ENCODE measurements around the gene LPAR3. TPM values are rescaled to one million over a fixed set of nuclear protein-coding genes. Genes with fewer than 3 reads are reported as not detected.

Gene LPAR3
- total and polyA plus RNA-seq, 2 donors (not counting 1 experiment from before 2014, with no cell fraction given) = not detected

GRCh38 chr1:84923317-84923716, 30.3 kb upstream of the LPAR3 start:
- Mint-ChIP-seq H3K9me3 (ENCODE audit: insufficient read depth) (no peaks in the 10 kb centered on the region), H3K27me3 (peaks cover 8% of the 10 kb centered on the region), H3K27ac (no peak overlapping the region), H3K4me1 (no peaks in the 10 kb centered on the region), H3K4me3 (no peak overlapping the region)
- H3K4me1 ChIP-seq (ENCODE audit: control insufficient read depth in 2 of 2, insufficient read depth in 2 of 2, low read length in 2 of 2) = no peaks in the 10 kb centered on the region
- ChIA-PET POLR2A (no interaction called here), CTCF (interaction anchor here (1.2 to 3.2 kb wide), 2 partner anchors 13 to 21 kb away, joined by 3 to 11 read pairs; no protein-coding TSS in a partner anchor)
- no peak for TF ChIP-seq CTCF (IDR thresholded peaks at IDR 0.05)
- no peak for TF ChIP-seq EZH2 (IDR thresholded peaks at IDR 0.05; ENCODE audit: borderline replicate concordance, insufficient read depth, low read depth, low read length, poor library complexity, severe bottlenecking)
- ATAC-seq (ENCODE audit: low read depth) = no peak
- no peaks in the 10 kb centered on the region for H3K36me3 ChIP-seq (replicated peaks in 1 of 2; ENCODE audit: control extremely low read depth in 1 of 2, control insufficient read depth in 1 of 2, extremely low read depth in 1 of 2, insufficient read depth in 2 of 2, low read length in 1 of 2)
- no peak overlapping the region for H3K4me3 ChIP-seq (ENCODE audit: control extremely low read depth in 1 of 5, extremely low read depth in 1 of 5, insufficient read depth in 1 of 5, low read depth in 2 of 5, low read length in 4 of 5)
- intact Hi-C loops (cut with micrococcal nuclease) = no loop called here
- no peaks in the 10 kb centered on the region for H3K79me2 ChIP-seq (ENCODE audit: control insufficient read depth, insufficient read depth, low read length)
- WGBS (ENCODE audit: insufficient coverage) = 100% methylated on average over 1 of the region's 3 CpGs
- no peak for DNase-seq
- H3K9ac ChIP-seq (ENCODE audit: low read length) = no peak overlapping the region
- H4K20me1 ChIP-seq (ENCODE audit: control insufficient read depth, insufficient read depth, low read length, poor library complexity, severe bottlenecking) = no peaks in the 10 kb centered on the region
- H2AFZ ChIP-seq (ENCODE audit: insufficient read depth, low read depth, low read length, poor library complexity, severe bottlenecking) = no peak overlapping the region
- H3K27ac ChIP-seq (ENCODE audit: low read length in 2 of 2) = no peak overlapping the region
- no peak overlapping the region for H3K4me2 ChIP-seq (replicated peaks; ENCODE audit: low read depth, low read length, poor library complexity, severe bottlenecking)
- H3K9me3 ChIP-seq (ENCODE audit: control extremely low read depth in 1 of 3, control insufficient read depth in 2 of 3, insufficient read depth in 1 of 3, low read length in 2 of 3) = no peaks in the 10 kb centered on the region
- H3K27me3 ChIP-seq (replicated peaks in 1 of 4; ENCODE audit: control extremely low read depth in 1 of 4, control insufficient read depth in 3 of 4, insufficient read depth in 4 of 4, low read length in 3 of 4) = peaks cover 0 to 3% (median 0%) of the 10 kb centered on the region in 4 experiments

DNA sequence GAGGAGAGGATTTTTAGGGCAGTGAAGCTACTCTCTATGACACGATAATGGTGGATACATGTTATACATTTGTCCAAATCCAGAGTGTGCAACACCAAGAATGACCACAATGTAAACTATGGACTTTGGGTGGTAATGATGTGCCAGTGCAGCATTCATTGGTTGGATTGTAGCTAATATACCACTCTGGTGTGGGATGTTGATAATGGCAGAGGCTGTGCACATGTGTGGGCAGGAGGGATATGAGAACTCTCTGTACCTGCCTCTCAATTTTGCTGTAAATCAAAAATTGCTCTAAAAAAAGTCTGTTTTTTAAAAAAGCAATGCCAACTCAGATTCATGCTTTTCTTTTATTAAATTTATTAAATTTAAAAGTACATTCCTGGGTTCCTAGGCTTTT, 27.2 kb upstream of the LPAR3 start:
- no peaks in the 10 kb centered on the region for H3K9me3 Mint-ChIP-seq (ENCODE audit: insufficient read depth)
- CTCF ChIA-PET = interaction anchor here (1.5 to 2.2 kb wide), 2 partner anchors 15 to 16 kb away, joined by 4 to 9 read pairs; no protein-coding TSS in a partner anchor

More for the DNA sequence above, 27.2 kb upstream of the LPAR3 start:
- Histone ChIP-seq H3K27me3 (replicated peaks in 1 of 4; ENCODE audit: control extremely low read depth in 1 of 4, control insufficient read depth in 3 of 4, insufficient read depth in 4 of 4, low read length in 3 of 4) (peaks cover 0 to 3% (median 0%) of the 10 kb centered on the region in 4 experiments), H4K20me1 (ENCODE audit: control insufficient read depth, insufficient read depth, low read length, poor library complexity, severe bottlenecking) (no peaks in the 10 kb centered on the region), H3K4me1 (ENCODE audit: control insufficient read depth in 2 of 2, insufficient read depth in 2 of 2, low read length in 2 of 2) (no peaks in the 10 kb centered on the region), H2AFZ (ENCODE audit: insufficient read depth, low read depth, low read length, poor library complexity, severe bottlenecking) (no peak overlapping the region), H3K36me3 (replicated peaks in 1 of 2; ENCODE audit: control extremely low read depth in 1 of 2, control insufficient read depth in 1 of 2, extremely low read depth in 1 of 2, insufficient read depth in 2 of 2, low read length in 1 of 2) (no peaks in the 10 kb centered on the region), H3K79me2 (ENCODE audit: control insufficient read depth, insufficient read depth, low read length) (no peaks in the 10 kb centered on the region), H3K4me3 (ENCODE audit: control extremely low read depth in 1 of 5, extremely low read depth in 1 of 5, insufficient read depth in 1 of 5, low read depth in 2 of 5, low read length in 4 of 5) (no peak overlapping the region), H3K9me3 (ENCODE audit: control extremely low read depth in 1 of 3, control insufficient read depth in 2 of 3, insufficient read depth in 1 of 3, low read length in 2 of 3) (no peaks in the 10 kb centered on the region), H3K9ac (ENCODE audit: low read length) (no peak overlapping the region), H3K27ac (ENCODE audit: low read length in 2 of 2) (no peak overlapping the region), H3K4me2 (replicated peaks; ENCODE audit: low read depth, low read length, poor library complexity, severe bottlenecking) (no peak overlapping the region)
- no peak for ATAC-seq (ENCODE audit: low read depth)
- no peak overlapping the region for H3K4me3 Mint-ChIP-seq
- no peak overlapping the region for H3K27ac Mint-ChIP-seq
- H3K27me3 Mint-ChIP-seq = peaks cover 11% of the 10 kb centered on the region
- 100% methylated on average over 1 of the region's 1 CpG for WGBS (ENCODE audit: insufficient coverage)
- POLR2A ChIA-PET = no interaction called here
- no peak for DNase-seq
- TF ChIP-seq EZH2 (IDR thresholded peaks at IDR 0.05; ENCODE audit: borderline replicate concordance, insufficient read depth, low read depth, low read length, poor library complexity, severe bottlenecking) (no peak), CTCF (IDR thresholded peaks at IDR 0.05) (no peak)
- intact Hi-C loops (cut with micrococcal nuclease) = no loop called here
- no peaks in the 10 kb centered on the region for H3K4me1 Mint-ChIP-seq

Data from B cell (primary cell).